Panc1 (cell line): ENCODE measurements around the gene UBXN11. TPM values are rescaled to one million over a fixed set of nuclear protein-coding genes. Genes with fewer than 3 reads are reported as not detected.

ENCODE experiments used
- ATAC-seq: fragments of 200-7000 bp; cut with Tn5 transposase; 2 replicates; pipeline ENCODE4 v1.9.1; 2020; ENCODE audit warnings: mild to moderate bottlenecking, moderate library complexity
- BruUV-seq: library from RNA; stranded (reverse); fragments of 400-500 nt; replicated peaks from 2 replicates; lab custom pipeline; 2021; lab: Mats Ljungman, UMichigan
- CTCF ChIA-PET: fragments of 300-600 bp; sonication (Branson Sonifier 250); formaldehyde crosslinking; loops from one replicate; lab custom pipeline; 2022; ENCODE audit warnings: antibody characterized with exemption; lab: Charles Lee
- POLR2A ChIA-PET: fragments of 300-600 bp; sonication (Branson Sonifier 250); formaldehyde crosslinking; loops from one replicate; lab custom pipeline; 2022; ENCODE audit warnings: antibody characterized with exemption; lab: Charles Lee
- DNase-seq: peaks from one replicate; pipeline ENCODE4 v3.0.0-alpha.2; 2010; ENCODE audit warnings: low read depth, low spot score
- H3K27ac ChIP-seq: 2 replicates; pipeline ENCODE4 v1.5.1; 2011; ENCODE audit warnings: mild to moderate bottlenecking, low read length, inconsistent platforms
- H3K27me3 ChIP-seq: fragments of 200-500 bp; sonication (Bioruptor generic); 2 replicates; pipeline ENCODE4 v1.6.0; 2014; ENCODE audit warnings: low read length, inconsistent platforms; ENCODE audit not compliant: control insufficient read depth, insufficient read depth
- H3K36me3 ChIP-seq: fragments of 200-500 bp; sonication (Bioruptor generic); 2 replicates; pipeline ENCODE4 v1.5.1; 2014; ENCODE audit warnings: inconsistent platforms, mild to moderate bottlenecking, low read length, moderate library complexity; ENCODE audit not compliant: control insufficient read depth, insufficient read depth
- H3K4me1 ChIP-seq: 2 replicates; pipeline ENCODE4 v1.5.1; 2011; ENCODE audit warnings: inconsistent platforms, mild to moderate bottlenecking, low read length, moderate library complexity; ENCODE audit not compliant: control insufficient read depth, insufficient read depth
- H3K4me3 ChIP-seq, 2 experiments: 2 replicates each; pipeline ENCODE4 v1.5.1; 2011 to 2012; ENCODE audit warnings: low read depth in 2 of 2, low read length in 2 of 2, mild to moderate bottlenecking in 2 of 2, inconsistent platforms in 1 of 2, moderate library complexity in 1 of 2
- H3K9me3 ChIP-seq: fragments of 200-500 bp; sonication (Bioruptor generic); 2 replicates; pipeline ENCODE4 v1.5.1; 2014; ENCODE audit warnings: low read depth, mild to moderate bottlenecking, inconsistent platforms, low read length, moderate library complexity; ENCODE audit not compliant: control insufficient read depth, insufficient read depth
- CTCF ChIP-seq: fragments of 450-650 bp; IDR thresholded peaks from 2 replicates; pipeline ENCODE4 v1.5.1; 2017; ENCODE audit warnings: mild to moderate bottlenecking
- POLR2AphosphoS5 ChIP-seq: IDR thresholded peaks from 2 replicates; pipeline ENCODE4 v1.6.1; 2012; ENCODE audit warnings: mild to moderate bottlenecking, low read depth, low read length, moderate library complexity
- REST ChIP-seq, 2 experiments: IDR thresholded peaks; 2 replicates each; pipeline ENCODE4 v1.6.1; 2011 to 2012; ENCODE audit warnings: low read depth in 2 of 2, control low read depth in 1 of 2, low read length in 1 of 2, mild to moderate bottlenecking in 1 of 2, moderate library complexity in 1 of 2; ENCODE audit not compliant: insufficient read depth in 1 of 2
- SIN3A ChIP-seq: IDR thresholded peaks from 2 replicates; pipeline ENCODE4 v1.6.1; 2012; ENCODE audit warnings: low read depth, mild to moderate bottlenecking, low read length, moderate library complexity, borderline replicate concordance; ENCODE audit not compliant: insufficient read depth
- TCF7L2 ChIP-seq: IDR thresholded peaks from 2 replicates; pipeline ENCODE4 v1.6.1; 2011; ENCODE audit warnings: mild to moderate bottlenecking, low read depth, low read length, inconsistent platforms
- in situ Hi-C: cut with HindIII; loops from 2 replicates; pipeline ENCODE4 v1.10.0; 2016; ENCODE audit warnings: low sequenced_read_pairs, low pct_unique_long_range_greater_than_20kb
- intact Hi-C: fragments of 100-400 bp; cut with micrococcal nuclease; formaldehyde crosslinking; loops from one replicate; pipeline ENCODE4 v1.10.0; 2022; ENCODE audit not compliant: unreplicated experiment
- total RNA-seq: library from RNA; stranded (reverse); gene quantifications from one replicate; pipeline ENCODE4 v1.2.1, GENCODE V29; 2021; ENCODE audit not compliant: unreplicated experiment

UBXN11 gene
- total RNA-seq, 1 experiment from 2014 or later = 23.7 TPM

- H3K27me3 ChIP-seq = no peaks in the 10 kb centered on the region
- intact Hi-C loops = loop anchor here (2.0 kb wide), 1 partner anchor 36 kb away; no protein-coding TSS in a partner anchor
- TF ChIP-seq SIN3A (no peak), TCF7L2 (no peak), REST (IDR thresholded peaks at IDR 0.05; ENCODE audit: insufficient read depth in 1 of 2, low read depth in 2 of 2, low read length in 1 of 2) (no peak), CTCF (no peak), POLR2AphosphoS5 (no peak)
- H3K4me3 ChIP-seq = no peak overlapping the region
- in situ Hi-C loops = no loop called here
- no peaks in the 10 kb centered on the region for H3K36me3 ChIP-seq
- no TSS peak for BruUV-seq
- ATAC-seq = peak; percentile 29; the same call in 1 of the 2 replicates
- no peak for DNase-seq
- CTCF ChIA-PET = interaction anchor here (1.0 to 2.0 kb wide), 2 partner anchors 41 to 47 kb away, joined by 4 read pairs; no protein-coding TSS in a partner anchor
- H3K9me3 ChIP-seq = no peaks in the 10 kb centered on the region
- H3K27ac ChIP-seq = no peak overlapping the region
- POLR2A ChIA-PET = interaction anchor here (0.5 kb wide), 1 partner anchor 11 kb away, joined by 3 read pairs; no protein-coding TSS in a partner anchor
- H3K4me1 ChIP-seq = no peaks in the 10 kb centered on the region
Observed at GRCh38 chr1:26320896-26321295, 14.5 kb upstream of the UBXN11 start.

GRCh38 chr1:26318338-26319064 lies 12.1 kb upstream of the UBXN11 start:
- in situ Hi-C loops = no loop called here
- POLR2A ChIA-PET = no interaction called here
- no peak for ATAC-seq

More at GRCh38 chr1:26318338-26319064, 12.1 kb upstream of the UBXN11 start:
- no peaks in the 10 kb centered on the region for H3K27me3 ChIP-seq
- no peak overlapping the region for H3K27ac ChIP-seq
- CTCF ChIA-PET = interaction anchor here (0.6 kb wide), 1 partner anchor 44 kb away, joined by 5 read pairs; no protein-coding TSS in a partner anchor
- no TSS peak for BruUV-seq
- intact Hi-C loops = no loop called here
- H3K36me3 ChIP-seq = no peaks in the 10 kb centered on the region
- H3K9me3 ChIP-seq = no peaks in the 10 kb centered on the region
- H3K4me3 ChIP-seq = no peak overlapping the region
- no peaks in the 10 kb centered on the region for H3K4me1 ChIP-seq
- no peak for TF ChIP-seq REST (IDR thresholded peaks at IDR 0.05; ENCODE audit: insufficient read depth in 1 of 2, low read depth in 2 of 2, low read length in 1 of 2)
- no peak for TF ChIP-seq SIN3A
- TF ChIP-seq POLR2AphosphoS5 = no peak
- TF ChIP-seq CTCF = no peak
- TF ChIP-seq TCF7L2 = no peak
- no peak for DNase-seq
